GM21515 (cell line): ENCODE measurements around the gene PSMC1.
"Not testable (repeated sequence)": the region's sequence is repeated elsewhere in the genome, so short reads cannot be mapped to it uniquely, and the experiment has no call there.

ENCODE experiments used
- ATAC-seq: cut with Tn5 transposase; IDR thresholded peaks from one replicate; pipeline ENCODE4 v1.9.1; 2021; ENCODE audit not compliant: unreplicated experiment

The PSMC1 gene

DNA sequence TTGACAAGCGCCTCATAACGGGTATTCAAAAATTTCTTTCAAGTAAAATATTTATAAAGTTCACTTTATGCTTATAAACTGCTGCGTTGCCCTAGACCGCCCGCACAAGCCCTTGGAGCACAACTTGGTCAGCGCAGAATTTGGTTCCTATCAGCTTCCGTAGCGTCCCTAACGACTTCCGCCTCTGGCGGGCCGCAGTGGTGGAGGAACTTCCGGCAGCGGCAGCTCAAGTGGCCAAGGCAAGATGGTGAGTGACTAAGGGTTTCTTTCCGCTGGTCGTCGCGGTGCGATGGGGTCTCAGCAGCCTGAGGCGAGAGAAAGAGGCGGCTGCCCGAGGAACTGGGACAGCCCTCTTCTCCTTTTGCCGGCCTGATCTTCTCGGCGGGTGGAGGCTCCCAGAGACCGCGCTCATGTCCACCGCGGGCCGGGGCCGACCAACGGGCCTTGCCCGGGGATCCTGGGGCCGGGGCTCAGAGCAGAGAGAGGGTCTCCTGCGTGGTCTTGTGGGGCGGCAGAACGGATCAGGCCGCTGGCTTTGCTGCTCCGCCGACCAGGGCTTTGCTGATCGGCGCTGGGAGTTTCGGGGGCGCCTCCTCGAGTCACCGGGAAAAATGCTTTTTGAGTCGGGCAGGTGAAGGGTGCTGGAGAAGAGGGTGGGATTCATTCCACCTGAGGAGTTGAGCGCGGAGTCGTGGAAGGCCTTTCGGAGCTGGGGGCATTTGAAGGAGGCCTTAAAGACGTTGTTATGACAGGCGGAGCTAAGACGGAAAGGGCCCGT, at the start of gene PSMC1:
PSMC1 (plus strand) TSS at position 200 of the 778 bp plus-strand sequence; CDS start at position 245, 45 bp downstream.
- ATAC-seq = peak; percentile 94

DNA sequence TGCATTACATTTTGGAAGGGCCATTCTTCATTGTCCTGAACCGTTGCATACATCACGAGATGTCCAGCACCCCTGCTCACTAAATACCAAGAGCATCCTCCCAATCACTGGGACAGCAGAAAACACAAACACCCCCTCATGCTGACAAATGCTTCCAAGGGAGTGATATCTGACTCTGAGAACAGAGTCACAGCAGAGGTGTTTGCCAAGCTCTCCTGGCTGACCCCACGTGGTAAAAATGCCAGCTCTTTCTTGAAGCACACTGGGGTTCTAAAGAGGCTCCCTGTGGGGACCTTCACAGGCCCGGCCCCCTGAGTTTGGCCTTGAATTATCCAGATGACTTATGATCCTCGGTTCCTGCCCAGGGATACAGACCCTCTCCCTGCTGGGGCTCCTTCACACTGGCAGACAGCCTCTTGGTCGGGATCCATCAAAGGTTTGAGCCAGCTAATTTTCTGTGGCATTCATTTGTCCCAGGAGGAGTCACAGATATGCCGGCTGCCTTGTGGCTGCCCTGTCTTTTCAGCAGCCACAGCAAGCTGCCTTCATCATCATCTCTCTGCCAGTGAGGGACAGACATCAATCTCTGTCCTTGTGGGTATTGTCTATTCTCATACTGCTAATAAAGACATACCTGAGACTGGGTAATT, 43.1 kb upstream of the PSMC1 start:
- ATAC-seq = no peak

DNA sequence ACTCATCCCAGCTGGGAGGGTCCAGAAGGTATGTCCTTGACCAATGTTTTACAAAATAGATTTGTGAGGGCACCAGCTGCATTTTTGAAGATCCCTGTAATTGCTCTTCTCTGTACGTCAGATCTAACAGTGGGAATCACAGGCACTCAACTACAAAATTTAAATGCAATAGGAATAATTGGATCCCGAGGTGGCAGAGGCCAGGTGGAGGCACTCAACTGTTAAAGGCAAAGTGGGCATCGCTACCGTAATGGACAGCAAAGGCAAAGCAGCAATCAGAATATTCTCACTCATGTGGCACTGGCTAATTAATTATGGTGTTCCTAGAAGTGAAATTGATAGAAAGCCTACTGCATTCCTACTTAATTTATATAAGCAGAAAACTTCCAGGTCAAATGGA, 27.9 kb upstream of the PSMC1 start:
- ATAC-seq = no peak

DNA sequence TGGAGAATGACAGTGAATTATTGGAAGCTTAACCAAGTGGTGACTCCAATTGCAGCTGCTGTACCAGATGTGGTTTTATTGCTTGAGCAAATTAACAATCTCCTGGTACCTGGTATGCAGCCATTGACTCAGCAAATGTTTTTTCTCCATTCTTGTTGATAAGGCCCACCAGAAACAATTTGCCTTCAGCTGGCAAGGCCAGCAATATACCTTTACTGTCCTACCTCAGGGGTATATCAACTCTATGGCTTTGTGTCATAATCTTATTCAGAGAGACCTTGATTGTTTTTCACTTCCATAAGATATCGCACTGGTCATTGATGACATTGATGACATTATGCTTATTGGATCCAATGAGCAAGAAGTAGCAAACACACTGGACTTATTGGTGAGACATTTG, 26.4 kb upstream of the PSMC1 start:
- ATAC-seq = not testable (repeated sequence)

DNA sequence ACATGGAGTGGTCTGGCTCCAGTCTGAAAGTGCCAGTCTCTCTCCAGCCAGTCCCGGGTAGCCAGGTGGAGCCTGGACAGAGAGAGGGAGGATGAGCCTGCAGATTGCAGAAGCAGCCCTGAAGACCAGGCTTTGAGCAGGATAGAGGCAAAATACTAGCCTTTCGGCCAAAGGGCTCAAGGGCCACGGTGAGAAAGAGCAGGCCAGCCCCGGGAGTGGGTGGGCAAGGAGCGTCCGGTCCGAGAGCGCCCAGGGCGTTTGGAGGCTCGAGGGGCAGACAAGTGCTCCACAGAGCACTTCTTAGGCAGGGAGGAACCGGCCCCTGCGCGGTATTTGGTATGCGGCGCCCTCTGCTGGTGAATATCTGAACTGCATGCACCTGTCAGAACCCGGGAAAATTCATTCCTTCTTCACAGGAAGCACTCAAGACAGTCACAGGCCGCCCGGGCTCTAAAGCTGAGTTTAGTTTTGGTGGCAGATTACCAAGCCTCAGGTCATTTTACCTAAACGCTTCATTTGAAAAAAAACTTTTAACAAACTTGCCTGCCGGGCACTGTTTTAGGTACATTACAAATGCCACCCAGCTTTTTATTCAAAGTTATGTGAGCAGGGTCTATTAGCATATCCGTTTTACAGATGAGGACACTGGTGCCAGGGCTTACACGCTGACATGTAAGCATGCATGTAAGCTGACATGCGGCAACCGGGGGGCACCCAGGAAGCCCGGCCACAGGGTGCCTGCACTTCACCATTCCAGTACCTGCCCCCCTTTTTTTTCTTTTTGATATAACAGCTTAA, 21.0 kb upstream of the PSMC1 start:
- peak; percentile 73 for ATAC-seq

DNA sequence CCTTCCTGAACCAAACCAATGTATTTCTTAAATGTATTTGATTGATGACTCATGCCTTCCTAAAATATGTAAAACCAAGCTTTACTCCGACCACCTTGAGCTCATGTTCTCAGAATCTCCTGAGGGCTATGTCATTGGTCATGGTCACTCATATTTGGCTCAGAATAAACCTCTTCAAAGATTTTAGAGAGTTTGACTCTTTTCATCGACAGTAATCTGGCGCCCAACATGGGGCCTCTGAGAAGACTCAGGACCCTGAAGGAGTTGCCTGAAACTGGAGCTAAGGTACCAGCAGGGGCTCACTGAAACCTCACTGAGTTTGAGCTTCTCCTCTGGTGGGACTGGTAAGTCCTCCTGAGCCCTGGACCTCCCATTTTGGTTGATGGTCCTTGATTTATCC, 17.2 kb upstream of the PSMC1 start:
- no peak for ATAC-seq

DNA sequence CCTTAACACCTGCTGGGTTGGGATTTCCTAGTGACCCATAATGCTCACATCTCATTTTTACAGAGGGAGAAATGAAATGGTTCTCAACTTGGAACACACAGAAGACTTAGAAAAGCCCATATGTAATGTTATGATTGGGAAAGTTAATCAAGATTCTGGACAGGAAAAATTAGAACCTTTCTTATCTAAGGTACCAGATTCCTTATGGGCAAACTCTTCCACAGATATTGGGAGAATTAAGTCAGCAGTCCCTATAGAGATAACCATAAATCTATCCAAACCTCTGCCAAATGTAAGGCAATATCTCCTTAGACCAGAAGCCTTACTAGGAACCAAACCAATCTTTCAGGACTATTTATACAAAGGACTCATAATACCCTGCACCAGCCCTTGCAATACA, 13.9 kb upstream of the PSMC1 start:
- no peak for ATAC-seq

DNA sequence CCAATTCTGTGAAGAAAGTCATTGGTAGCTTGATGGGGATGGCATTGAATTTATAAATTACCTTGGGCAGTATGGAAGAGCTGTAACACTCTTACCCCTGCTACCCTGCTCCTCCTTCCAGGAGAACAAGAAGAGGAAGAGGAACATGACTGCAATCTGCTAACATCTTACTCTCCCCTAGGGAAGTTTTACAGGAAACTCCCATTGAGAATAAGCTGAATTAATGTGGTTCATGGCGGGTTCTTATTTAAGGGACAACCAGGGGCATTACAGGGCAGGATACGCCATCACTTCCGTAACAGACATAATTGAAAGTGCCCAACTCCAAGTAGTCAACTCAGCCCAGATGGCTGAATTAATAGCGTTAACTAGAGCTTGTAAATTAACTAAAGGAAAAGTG, 9.4 kb upstream of the PSMC1 start:
- ATAC-seq = no peak

DNA sequence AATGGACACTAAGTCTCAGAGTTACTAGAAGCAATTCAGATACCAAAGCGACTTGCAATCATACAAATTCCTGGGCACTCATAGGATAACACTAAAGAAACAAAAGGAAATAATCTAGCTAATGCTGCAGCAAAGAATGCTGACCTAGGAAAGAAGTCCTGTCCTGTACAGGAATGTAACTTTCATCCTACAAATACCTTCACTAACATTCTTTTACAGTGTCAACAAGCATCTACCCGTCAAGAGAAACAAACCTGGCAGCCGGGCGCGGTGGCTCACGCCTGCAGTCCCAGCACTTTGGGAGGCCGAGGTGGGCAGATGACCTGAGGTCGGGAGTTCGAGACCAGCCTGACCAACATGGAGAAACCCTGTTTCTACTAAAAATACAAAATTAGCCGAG, 8.9 kb upstream of the PSMC1 start:
- not testable (repeated sequence) for ATAC-seq

DNA sequence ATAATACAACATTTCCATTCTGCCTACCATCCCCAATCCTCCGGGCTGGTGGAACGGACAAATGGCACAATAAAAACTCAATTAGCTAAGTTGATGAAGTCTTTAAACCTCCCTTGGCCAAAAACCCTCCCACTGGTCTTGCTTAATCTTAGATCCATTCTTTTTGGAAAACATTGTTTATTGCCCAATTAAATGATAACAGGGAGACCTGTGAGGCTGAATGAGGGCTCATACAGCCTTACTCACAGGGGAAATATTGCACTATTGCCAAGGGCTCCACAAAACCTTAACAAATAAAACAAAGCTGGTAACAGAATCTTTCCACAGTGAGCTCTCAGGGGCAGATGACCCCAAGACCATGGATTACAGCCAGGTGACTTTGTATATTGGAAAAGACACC, 7.8 kb upstream of the PSMC1 start:
- no peak for ATAC-seq

DNA sequence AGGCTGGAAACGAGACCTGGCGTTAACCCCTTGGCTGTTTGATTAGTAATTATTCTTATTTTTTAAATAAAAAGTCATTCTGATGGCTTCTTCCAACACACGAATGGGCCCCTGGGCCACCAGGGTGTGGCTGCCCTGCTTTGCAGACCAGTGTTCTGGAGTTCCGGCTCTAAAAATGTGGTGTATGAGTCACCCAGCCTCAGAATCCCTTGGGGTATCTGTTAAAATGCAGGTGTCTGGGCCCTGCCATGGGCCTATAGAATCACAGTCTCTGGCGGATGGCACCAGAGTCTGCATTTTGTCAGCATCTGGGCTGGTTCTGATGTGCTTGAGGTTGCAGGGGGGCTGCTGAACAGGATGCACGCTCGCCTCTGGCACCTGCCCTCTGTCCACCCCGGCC, 2.5 kb upstream of the PSMC1 start:
- no peak for ATAC-seq

DNA sequence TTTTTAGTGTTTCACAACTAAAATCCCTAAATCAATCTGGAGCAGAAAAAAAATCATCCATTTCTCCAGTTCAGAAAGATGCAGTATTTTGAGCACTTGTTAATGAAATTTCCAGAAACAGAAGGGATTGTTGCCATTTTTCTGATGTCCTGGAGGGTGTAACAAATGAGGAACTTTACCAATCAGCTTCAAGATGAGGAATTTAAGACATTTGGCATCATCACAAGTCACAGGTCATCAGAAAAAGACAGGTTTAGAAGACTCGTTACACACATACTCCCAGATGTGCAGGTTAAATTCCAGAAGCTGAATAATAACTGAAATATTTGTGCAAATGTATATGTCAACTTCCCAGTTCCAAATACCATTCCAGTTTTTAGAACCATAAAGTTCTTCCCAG, 482 bp upstream of the PSMC1 start:
- ATAC-seq = no peak

DNA sequence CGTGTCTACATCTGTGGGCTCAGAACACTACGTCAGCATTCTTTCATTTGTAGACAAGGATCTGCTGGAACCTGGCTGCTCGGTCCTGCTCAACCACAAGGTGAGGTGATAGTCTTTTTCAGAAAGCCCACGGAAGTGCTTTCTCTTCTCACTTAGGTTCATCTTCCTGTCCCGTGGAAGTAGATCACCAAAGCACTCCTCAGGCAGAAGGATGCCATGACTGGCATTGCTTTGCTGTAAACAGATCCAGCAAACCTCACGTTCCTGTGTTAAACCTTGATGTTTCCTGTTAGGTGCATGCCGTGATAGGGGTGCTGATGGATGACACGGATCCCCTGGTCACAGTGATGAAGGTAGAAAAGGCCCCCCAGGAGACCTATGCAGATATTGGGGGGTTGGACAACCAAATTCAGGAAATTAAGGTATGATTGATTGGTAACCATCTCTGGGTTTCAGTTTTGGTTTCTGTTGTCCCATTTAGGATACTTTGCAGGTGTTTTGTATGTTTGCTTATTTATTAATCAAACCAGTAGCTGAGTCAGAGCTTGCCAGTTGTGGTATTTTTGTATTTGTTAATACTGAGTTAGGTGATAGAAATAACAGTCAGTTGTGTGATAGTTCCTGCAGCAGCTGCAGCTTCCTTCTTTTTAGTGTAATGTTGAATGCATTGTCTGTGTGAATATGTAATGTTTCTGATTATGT, 7.5 kb downstream of the PSMC1 start:
- peak; percentile 75 for ATAC-seq

DNA sequence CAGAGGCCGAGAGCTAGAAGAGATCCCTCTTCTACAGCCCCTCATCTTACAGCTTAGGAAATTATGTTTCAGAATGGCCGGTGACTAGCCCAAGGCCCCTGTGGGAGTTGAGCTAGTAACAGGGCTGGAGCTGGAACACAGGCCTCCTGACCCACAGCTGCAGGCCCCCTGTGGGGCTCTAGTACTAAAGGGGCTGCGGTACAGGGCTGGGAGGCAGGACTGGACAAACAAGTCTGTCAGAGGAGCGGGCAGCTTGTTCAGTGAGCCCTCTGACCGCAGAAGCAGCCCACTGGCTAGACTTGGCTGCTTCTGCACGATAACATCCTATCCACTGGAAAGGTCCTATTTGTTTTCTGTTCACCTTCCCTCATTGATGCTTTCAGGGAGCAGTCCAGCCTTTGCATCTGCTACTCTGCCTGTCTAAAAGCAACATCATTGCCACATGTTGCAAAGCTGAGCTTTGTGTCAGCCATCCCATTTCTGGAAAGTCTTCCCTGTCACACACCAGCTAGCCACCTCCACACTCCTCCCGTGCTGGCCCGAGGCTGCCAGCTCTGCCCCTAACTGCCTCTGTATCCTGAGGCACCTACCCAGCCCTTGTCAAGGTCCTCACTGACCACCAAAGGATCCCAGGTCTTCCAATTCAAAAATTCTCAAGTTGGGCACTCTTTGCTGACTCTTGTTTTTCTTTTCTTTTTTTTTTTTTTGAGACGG, 10.2 kb downstream of the PSMC1 start:
- ATAC-seq = no peak

DNA sequence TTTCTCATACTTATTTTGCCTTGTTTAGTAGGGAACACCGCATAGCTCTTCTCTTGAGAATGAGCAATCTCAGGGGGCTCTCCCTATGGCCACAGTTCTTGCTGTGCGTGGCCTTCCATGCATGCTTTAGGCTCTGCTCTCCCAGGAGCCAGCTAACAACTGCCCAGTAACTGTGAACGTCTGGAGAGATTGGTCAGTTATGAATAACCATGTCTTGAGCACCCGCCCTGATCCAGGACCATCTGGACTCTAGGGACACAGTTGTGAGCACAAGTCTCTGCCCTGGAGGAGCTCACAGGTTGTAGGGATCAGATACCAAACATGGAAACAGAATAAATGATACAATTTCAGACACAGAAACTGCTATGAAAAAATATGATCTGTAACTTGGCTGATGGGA, 12.1 kb downstream of the PSMC1 start:
- no peak for ATAC-seq

DNA sequence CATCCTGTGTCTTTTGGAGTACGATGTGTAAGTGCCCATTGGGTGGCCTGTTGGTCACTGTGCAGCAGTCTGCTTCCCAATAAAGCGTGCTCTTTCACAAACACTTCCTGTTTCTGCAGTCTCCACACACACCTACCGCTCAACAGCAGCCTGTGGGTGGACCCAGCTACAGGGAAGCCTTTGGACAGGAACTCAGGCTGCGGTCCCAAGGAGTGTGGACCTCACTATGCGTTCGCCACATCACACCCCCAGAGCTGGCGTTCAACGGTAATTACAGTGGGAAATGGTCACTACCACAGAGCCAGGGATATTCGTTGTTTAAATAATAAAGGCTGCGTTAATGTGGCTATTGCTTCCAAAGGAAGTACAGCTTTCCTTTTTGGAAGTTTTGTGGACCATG, 16.2 kb downstream of the PSMC1 start:
- no peak for ATAC-seq

DNA sequence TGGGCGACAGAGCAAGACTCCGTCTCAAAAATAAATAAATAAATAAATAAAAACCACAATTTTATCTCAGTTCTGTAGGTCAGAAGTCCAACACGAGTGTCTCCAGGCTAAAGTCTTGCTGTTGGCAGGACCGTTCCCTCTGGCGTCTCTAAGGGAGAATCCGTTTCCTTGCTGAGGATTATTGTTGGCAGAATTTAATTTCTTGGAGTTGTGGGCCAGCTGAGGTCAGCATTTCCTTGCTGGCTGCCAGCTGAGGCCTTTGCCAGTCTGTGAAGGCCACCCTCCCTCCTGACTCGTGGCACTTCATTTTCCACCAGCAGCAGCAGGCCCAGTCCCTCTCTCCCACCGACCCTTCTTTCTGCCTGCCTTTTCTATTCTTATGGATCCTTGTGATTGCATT, 17.2 kb downstream of the PSMC1 start:
- no peak for ATAC-seq

DNA sequence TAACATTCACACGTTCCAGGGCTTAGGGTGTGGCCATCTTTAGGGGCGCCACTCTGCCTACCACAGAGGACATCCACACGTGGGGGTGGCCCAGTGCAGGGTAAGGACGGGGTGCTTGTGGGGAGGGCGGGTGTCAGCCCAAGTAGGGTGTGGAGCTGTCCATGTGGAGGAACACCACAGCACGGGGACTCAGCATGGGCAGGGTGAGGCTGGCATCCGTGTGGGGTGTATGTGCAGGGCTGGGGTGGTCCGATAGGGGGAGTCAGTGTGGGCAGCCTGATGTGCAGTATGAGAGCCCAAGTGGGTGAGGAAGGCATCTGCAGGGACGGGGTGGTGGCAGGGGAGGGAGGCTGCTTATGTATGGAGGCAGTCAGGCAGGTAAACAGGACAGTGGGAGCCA, 17.7 kb downstream of the PSMC1 start:
- ATAC-seq = no peak

DNA sequence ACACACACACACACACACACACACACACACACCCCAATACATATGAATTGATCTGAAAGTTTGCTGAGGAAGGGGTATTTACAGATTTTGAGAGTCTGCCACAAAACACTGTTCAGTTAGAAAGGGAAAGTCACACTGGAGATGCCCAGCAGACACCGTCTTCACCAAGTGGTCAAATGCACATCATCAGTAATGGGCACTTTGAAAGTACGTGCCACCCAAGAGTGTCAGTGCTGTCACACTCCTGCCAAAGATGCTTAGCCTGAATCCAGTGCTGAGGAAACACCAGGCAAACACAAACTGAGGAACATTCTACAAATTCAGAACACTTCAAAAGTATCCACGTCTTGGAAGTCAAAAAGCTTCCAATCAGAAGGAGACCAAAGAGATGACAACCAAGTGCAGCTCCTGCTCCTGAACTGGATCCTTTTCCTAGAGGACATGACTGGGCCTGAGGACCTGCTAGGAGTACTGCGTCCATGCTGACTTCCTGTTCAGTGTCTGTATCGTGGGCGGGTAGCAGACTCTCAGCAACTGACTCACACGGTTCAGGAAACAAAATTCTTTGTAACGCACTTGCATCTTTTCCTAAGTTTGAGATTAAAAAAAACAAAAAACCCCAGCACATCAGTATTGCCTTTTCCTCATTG, 18.6 kb downstream of the PSMC1 start:
- no peak for ATAC-seq

DNA sequence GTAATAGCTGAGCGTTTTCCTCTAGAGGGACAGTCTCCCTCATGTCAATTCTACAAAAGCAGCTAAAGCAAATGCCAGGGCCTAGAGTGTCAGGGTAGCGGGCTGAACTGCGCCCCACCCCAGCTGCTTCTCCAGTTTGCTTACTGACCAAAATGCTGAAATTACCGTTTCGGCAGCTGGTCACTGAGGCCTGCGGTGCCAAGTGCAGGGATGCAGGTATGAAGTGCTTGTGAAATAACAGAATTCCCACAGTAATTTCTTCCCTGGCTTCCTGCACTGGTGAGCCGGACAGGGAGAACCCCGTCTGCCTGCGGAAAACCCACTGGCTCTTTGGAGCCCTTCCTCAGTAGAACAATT, 19.1 kb downstream of the PSMC1 start:
- no peak for ATAC-seq
